Body of pancreas (tissue), 4 donors: ENCODE data around the gene PHF21A.

Experiments used
- POLR2A ChIP-seq, 3 donors: fragments of 450-650 bp; IDR thresholded peaks; one replicate each; pipeline ENCODE4 v1.6.1; 2016; ENCODE audit warnings: antibody characterized with exemption in 3 of 3, mild to moderate bottlenecking in 2 of 3
- TF ChIP-seq, protein P1 (sequence below), 7 experiments: fragments of 450-650 bp in 4 of 7; fragments of 200-600 bp in 3 of 7; sonication (generic) in 3 of 7; IDR thresholded peaks; one replicate each; pipeline ENCODE4 v1.5.1; 2016 to 2019; ENCODE audit warnings: antibody characterized with exemption in 7 of 7

GRCh38 chr11:46003572-46003971, 117.7 kb downstream of the PHF21A start:
- TF ChIP-seq POLR2A (IDR thresholded peaks at IDR 0.05), result no peak
- TF ChIP-seq, protein P1, sequence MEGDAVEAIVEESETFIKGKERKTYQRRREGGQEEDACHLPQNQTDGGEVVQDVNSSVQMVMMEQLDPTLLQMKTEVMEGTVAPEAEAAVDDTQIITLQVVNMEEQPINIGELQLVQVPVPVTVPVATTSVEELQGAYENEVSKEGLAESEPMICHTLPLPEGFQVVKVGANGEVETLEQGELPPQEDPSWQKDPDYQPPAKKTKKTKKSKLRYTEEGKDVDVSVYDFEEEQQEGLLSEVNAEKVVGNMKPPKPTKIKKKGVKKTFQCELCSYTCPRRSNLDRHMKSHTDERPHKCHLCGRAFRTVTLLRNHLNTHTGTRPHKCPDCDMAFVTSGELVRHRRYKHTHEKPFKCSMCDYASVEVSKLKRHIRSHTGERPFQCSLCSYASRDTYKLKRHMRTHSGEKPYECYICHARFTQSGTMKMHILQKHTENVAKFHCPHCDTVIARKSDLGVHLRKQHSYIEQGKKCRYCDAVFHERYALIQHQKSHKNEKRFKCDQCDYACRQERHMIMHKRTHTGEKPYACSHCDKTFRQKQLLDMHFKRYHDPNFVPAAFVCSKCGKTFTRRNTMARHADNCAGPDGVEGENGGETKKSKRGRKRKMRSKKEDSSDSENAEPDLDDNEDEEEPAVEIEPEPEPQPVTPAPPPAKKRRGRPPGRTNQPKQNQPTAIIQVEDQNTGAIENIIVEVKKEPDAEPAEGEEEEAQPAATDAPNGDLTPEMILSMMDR (IDR thresholded peaks at IDR 0.05), result no peak
